Suprapubic skin (tissue), 3 donors: ENCODE measurements around the gene PPME1.

Experiments
- CTCF ChIP-seq, 2 donors: fragments of 200-600 bp in 1 of 2; fragments of 450-650 bp in 1 of 2; sonication (generic) in 1 of 2; IDR thresholded peaks; one replicate each; pipeline ENCODE4 v1.5.1; 2016 to 2019; ENCODE audit warnings: antibody characterized with exemption in 2 of 2, mild to moderate bottlenecking in 1 of 2, moderate library complexity in 1 of 2
- EP300 ChIP-seq: sonication (generic); formaldehyde crosslinking; IDR thresholded peaks from one replicate; pipeline ENCODE4 v1.6.1; 2017; ENCODE audit warnings: antibody characterized with exemption

DNA sequence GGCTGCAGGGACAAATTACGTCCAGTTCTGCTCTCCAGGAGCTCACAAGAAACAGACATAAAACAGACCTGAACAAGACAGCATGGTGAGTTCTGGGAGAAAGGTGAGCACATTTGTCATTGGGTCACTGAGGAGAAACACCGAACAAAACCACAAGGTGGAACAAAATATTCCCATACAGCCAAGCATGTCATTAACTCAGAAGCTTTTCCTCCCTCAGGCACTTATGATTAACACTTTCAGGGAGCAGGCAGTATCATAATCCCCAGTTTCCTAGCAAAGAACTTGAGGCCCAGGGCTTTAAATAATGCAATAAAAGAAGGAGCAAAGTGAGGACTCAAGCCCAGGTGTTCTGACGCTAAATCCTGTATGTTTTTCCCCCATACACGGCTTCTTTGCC, 97.4 kb downstream of the PPME1 start:
- TF ChIP-seq CTCF (IDR thresholded peaks at IDR 0.05) (no peak), EP300 (no peak)
